Skin epidermis (tissue), 12 donors: Measurements from ENCODE around the gene ALMS1.
"Not testable (repeated sequence)": the region's sequence is repeated elsewhere in the genome, so short reads cannot be mapped to it uniquely, and the experiment has no call there.

Source experiments
- H3K27ac ChIP-seq, 21 experiments: fragments of 200-600 bp; sonication (generic) in 11 of 21; one replicate each; pipeline ENCODE4 v1.5.0; 2020; ENCODE audit warnings: mild to moderate bottlenecking in 3 of 21, inconsistent platforms in 2 of 21, moderate library complexity in 2 of 21
- H3K4me3 ChIP-seq, 7 experiments: fragments of 200-600 bp; sonication (generic) in 2 of 7; one replicate each; pipeline ENCODE4 v1.5.0; 2020; ENCODE audit warnings: inconsistent platforms in 2 of 7, mild to moderate bottlenecking in 2 of 7, moderate library complexity in 1 of 7

ALMS1 gene

DNA sequence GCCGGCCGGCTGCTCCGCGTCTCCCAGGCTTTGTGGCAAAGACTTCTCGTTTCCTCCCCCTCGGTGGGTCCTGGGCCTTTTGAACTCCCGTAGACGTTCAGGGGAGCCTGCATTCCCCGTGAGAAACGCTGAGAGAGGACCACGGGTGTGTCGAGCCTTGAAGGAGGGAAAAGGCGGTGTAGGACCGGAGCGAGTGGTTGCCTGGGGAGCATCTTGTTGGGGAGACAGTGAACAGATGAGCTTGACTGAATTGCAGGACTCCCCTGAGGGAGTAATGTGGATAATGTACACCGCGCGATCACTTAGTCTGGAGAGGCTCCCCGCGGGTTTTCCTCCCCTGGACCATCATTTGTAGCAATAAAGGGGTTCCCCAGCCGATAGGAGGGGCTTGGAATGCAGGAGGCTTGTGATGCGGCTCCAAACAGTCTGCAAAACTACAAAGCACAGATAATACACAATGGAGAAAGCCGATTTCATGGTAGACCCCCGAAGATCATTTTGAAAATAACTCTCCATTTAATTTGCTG lies 769 bp downstream of the ALMS1 start:
- peak overlapping the region; percentile 57 to 90 (median 81) for H3K4me3 ChIP-seq

DNA sequence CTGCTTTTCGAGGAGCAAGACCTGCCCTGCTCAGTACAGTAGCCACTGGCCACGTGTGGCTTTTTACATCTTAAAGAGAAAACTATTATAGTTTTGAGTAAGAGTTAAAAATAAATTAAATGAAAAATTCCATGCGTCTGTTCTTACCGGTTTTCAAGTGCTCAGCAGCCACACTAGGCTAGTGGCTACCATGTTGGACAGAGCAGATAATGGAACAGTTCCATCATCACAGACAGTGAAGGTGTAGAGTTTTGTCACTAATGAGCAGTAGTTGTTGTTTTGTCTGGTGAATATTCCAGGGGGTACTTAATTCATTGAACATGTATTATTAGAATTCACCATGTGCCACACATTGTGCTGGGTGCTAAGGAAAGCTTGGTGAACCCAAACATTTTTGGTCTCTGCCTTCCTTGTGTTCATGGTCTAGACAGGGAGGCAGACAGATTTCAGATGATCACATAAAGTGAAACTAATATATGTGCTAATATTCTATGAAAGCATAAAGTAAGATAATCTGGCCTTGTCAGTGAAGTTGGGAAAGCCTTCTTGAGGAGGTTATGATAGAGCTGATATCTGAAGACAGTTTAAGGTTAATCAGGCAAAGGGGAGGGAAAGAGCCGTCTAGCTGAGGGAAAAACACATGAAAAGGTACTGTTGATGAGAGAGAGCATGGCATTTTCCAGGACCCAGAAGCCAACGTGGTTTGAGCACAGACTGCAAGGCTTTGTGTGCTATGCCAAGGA lies 1.4 kb downstream of the ALMS1 start:
- Histone ChIP-seq H3K4me3 (peak overlapping the region; percentile 57 to 90 (median 81)), H3K27ac (peak overlapping the region in 9 of 21 experiments; percentile 65 to 89 (median 87))

More for the DNA sequence above, 769 bp downstream of the ALMS1 start:
- H3K27ac ChIP-seq = peak overlapping the region; percentile 14 to 90 (median 82)

DNA sequence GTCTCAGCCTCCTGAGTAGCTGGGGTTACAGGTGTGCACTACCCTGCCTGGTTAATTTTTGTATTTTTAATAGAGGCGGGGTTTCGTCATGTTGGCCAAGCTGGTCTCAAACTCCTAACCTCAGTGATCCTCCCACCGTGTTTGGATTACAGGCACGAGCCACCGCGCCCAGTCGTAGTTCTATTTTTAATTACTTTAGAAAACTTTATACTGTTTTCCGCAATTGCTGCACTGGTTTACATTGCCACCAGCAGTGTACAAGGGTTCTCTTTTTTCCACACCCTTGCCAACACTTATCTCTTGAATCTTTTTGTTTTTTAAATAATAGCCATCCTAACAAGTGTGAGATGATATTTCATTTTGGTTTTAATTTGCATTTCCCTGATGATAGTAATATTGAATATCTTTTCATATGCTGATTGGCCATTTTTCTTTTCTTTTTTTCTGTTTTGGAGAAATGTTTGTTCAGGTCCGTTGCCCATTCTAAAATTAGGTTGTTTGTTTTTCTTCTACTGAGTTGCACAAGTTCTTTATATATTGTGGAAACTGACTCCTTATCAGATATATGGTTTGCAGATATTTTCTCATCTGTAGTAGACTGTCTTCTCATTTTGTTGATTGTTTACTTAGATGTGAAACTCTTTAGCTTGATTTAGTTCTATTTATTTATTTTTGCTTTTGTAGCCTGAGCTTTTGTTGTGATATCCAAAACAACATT lies 16.9 kb downstream of the ALMS1 start:
- no peak overlapping the region for H3K4me3 ChIP-seq
- H3K27ac ChIP-seq = no peak overlapping the region

DNA sequence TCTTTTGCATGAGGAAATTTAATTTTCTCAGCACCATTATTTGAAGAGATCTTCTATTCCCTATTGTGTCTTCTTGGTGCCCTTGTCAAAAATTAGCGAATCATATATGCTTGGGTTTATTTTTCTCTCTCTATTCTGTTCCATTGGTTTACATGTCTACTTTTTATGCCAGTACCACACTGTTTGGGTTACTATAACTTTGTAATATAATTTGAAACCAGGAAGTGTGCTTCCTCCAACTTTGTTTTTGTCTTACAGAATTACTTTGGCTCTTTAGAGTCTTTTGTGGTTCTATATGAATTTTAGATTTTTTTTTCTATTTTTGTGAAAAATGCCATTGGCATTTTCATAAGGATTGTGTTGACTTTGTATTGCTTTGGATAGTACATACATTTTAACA lies 17.6 kb downstream of the ALMS1 start:
- Histone ChIP-seq H3K27ac (no peak overlapping the region), H3K4me3 (no peak overlapping the region)

GRCh38 chr2:73404409-73404808 lies 18.8 kb downstream of the ALMS1 start:
- Histone ChIP-seq H3K4me3 (no peak overlapping the region), H3K27ac (no peak overlapping the region)

DNA sequence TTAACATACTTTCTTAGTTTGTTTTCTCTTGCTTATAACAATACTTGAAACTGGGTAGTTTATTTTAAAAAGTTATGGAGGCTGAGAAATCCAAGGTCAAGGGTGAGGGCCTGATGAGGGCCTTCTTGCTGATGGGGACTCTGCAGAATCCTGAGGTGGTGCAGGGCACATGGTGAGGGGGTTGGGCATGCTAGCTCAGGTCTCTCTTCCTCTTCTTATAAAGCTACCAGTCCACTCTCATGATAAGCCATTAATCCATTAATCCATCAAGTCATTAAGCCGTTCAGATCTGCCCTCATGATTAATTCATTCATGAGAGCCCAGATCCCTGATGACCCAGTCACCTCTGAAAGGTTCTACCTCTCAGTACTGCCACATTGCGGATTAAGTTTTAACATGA lies 21.4 kb downstream of the ALMS1 start:
- Histone ChIP-seq H3K4me3 (no peak overlapping the region), H3K27ac (no peak overlapping the region)

GRCh38 chr2:73408198-73408597 lies 22.6 kb downstream of the ALMS1 start:
- Histone ChIP-seq H3K27ac (no peak overlapping the region), H3K4me3 (no peak overlapping the region)

- Histone ChIP-seq H3K27ac (no peak overlapping the region), H3K4me3 (no peak overlapping the region)
These were observed 29.1 kb downstream of the ALMS1 start for GRCh38 chr2:73414696-73415095.

DNA sequence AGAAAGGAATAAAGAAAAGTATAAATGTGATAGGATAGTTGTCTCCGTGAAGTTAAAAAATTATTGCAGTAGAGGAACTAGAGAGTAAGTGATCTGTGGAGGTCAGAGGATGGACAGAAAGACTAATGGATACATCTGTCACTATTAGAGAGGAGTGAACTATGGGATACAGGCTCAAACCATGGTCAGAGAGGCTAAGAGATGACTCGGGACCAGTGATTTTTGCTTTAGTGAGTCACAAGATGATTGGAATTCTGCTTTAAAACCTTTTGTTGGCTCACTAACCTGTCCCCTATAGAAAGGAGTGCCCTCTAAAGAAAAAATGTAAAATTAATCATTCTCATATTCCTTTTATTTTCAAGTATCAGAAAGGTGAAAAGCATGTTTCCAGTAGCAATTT lies 30.3 kb downstream of the ALMS1 start:
- Histone ChIP-seq H3K27ac (no peak overlapping the region), H3K4me3 (no peak overlapping the region)

DNA sequence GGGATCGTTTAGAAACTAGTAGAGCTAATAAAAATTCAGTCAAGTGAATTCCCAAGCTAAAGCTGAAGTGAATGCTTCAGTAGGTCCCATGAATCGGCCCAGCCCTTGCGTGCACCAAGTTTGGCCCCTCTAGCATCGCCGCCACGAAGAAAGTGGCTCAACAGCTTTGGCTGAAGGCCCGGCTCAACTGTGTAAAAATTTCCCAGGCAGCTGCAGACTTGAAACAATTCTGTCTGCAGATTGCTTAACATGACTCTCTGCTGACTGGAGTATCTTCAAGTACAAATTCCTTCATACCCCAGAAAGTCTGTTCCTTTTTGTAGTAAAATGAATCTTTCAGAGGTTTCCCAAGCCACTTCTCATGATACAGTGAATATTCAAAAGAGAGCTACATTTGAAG lies 32.7 kb downstream of the ALMS1 start:
- no peak overlapping the region for H3K27ac ChIP-seq
- H3K4me3 ChIP-seq = no peak overlapping the region

DNA sequence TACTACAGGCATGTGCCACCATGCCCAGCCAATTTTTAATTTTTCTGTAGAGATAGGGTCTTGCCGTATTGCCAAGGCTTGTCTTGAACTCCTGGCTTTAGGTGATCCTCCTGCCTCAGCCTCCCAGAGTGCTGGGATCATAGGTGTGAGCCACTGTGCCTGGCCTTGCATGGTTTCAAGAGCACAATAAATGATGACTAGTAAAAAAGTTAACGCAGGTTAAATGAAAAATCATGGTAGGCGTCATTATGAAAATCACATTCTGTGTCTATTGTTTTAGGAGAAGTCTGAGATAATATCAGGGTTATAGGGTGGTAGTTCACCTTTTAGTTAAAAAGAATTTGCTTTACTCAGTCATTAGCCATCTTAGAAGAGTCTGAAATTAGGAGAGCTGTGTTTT lies 38.3 kb downstream of the ALMS1 start:
- no peak overlapping the region for H3K4me3 ChIP-seq
- no peak overlapping the region for H3K27ac ChIP-seq

GRCh38 chr2:73426176-73426575 lies 40.5 kb downstream of the ALMS1 start:
- Histone ChIP-seq H3K27ac (no peak overlapping the region), H3K4me3 (no peak overlapping the region)

DNA sequence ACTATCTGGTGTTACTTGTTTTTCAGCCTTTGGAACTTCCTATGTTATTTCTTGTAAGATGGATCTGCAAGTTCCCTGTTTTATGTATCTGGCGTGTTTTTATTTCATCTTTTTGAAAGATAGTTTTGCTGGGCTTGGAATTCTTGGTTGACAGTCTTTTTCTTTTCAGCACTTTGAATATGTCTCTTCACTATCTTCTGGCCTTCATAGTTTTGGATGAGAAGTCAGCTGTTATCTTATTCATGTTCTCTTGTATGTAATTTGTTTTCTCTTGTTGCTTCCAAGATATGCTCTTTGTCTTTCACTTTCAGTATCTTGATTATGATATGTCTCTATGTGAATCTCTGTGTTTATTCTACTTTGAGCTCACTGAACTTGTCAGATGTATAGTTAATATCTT lies 50.4 kb downstream of the ALMS1 start:
- no peak overlapping the region for H3K4me3 ChIP-seq

GRCh38 chr2:73444202-73444601 lies 58.6 kb downstream of the ALMS1 start:
- no peak overlapping the region for H3K27ac ChIP-seq
- no peak overlapping the region for H3K4me3 ChIP-seq

More for the DNA sequence above, 50.4 kb downstream of the ALMS1 start:
- no peak overlapping the region for H3K27ac ChIP-seq

DNA sequence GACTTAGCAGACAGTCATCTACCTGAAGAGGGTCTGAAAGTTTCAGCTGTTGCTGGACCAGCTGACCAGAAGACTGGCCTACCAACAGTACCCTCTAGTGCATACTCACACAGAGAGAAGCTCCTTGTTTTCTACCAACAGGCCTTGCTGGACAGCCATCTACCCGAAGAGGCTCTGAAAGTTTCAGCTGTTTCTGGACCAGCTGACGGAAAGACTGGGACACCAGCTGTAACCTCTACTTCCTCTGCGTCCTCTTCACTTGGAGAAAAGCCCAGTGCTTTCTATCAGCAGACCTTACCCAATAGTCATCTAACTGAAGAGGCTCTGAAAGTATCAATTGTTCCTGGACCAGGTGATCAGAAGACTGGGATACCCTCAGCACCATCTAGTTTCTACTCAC lies 63.2 kb downstream of the ALMS1 start:
- H3K4me3 ChIP-seq = no peak overlapping the region
- H3K27ac ChIP-seq = no peak overlapping the region

GRCh38 chr2:73449404-73449803 lies 63.8 kb downstream of the ALMS1 start:
- H3K4me3 ChIP-seq = no peak overlapping the region
- H3K27ac ChIP-seq = no peak overlapping the region

DNA sequence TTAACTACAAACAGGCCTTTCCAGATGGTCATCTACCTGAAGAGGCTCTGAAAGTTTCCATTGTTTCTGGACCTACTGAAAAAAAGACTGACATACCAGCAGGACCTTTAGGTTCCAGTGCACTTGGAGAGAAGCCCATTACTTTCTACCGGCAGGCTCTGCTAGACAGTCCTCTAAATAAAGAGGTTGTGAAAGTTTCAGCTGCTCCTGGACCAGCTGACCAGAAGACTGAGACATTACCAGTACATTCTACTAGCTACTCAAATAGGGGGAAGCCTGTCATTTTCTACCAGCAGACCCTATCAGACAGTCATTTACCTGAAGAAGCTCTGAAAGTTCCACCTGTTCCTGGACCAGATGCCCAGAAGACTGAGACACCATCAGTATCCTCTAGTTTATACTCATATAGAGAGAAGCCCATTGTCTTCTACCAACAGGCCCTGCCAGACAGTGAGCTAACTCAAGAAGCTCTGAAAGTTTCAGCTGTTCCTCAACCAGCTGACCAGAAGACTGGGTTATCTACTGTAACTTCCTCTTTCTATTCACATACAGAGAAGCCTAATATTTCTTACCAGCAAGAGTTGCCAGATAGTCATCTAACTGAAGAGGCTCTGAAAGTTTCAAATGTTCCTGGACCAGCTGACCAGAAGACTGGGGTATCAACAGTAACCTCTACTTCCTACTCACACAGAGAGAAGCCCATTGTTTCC lies 65.8 kb downstream of the ALMS1 start:
- Histone ChIP-seq H3K27ac (no peak overlapping the region), H3K4me3 (no peak overlapping the region)

- no peak overlapping the region for H3K27ac ChIP-seq
- no peak overlapping the region for H3K4me3 ChIP-seq
These were observed 72.3 kb downstream of the ALMS1 start for GRCh38 chr2:73457982-73458381.

- H3K27ac ChIP-seq, H3K4me3 ChIP-seq: not testable (repeated sequence)
These were observed 76.8 kb downstream of the ALMS1 start for GRCh38 chr2:73462388-73462787.

DNA sequence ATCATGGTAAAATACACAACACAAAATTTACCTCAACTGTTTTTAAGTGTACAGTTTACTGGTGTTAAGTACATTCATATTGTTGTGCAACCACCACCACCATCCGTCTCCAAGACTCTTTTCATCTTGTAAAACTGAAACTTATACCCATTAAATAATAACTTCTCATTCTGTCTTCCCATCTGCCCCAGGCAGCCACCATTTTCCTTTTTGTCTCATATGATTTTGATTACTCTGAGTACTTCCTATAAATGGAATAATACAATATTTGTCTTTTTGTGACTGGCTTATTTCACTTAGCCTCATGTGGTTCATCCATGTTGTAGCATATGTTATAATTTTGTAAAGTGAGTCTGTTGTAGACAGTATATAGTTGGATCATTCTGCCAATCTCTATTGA lies 82.7 kb downstream of the ALMS1 start:
- no peak overlapping the region for H3K27ac ChIP-seq
- no peak overlapping the region for H3K4me3 ChIP-seq

GRCh38 chr2:73483874-73484273 lies 98.2 kb downstream of the ALMS1 start:
- not testable (repeated sequence) for H3K27ac ChIP-seq, H3K4me3 ChIP-seq
